Measurements from ENCODE around the gene TRIM62.

Gene TRIM62

DNA sequence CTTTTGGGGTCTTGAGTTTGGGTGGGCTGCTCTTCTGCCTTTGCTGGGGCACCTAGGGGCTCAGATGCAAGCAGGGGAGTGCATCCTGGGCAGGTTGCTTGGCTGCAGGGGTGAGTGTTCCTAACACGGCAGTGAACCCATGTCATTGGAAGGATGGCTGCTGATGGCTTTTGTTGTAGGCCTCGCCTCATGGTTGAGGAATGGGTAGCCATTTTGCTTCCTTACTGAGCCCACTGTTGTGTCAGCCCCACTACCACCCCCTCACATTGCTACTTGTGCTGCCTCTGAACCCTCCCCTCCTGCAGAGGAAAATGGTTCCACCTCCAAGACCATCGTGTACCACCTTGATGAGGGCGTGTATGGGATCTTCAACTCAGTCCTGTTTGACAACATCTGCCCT, 84.1 kb downstream of the TRIM62 start:
- no peak for TF ChIP-seq CTCF (IDR thresholded peaks at IDR 0.05; ENCODE audit: low read depth, low read length)
- H3K4me3 ChIP-seq (ENCODE audit: low read depth, low read length), result no peak overlapping the region

DNA sequence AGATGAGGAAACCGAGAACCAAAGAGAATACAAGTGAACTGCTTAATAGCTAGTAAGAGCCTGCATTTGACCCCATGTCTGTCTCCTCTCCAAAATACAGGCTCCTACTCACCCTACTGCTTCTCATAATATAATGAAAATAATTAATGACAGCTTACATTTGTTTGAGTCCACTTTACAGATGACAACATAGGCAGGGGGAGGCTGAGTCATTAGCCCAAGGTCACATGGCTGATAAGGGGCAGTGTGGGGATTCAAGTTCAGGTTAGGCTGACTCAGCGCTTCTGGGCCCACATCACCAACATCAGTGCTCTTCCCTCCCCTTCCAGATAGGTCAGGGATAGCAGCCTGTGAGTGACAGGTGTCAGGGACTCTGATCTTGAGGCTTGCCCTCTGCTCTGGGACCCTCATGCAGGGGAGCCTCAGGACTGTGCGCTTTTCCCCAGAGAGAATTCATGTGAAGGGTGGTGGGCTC, 84.7 kb downstream of the TRIM62 start:
- H3K4me3 ChIP-seq (ENCODE audit: low read depth, low read length), result no peak overlapping the region

GRCh38 chr1:33096363-33097005, 85.4 kb downstream of the TRIM62 start:
- no peak for TF ChIP-seq CTCF (IDR thresholded peaks at IDR 0.05; ENCODE audit: low read depth, low read length)
- H3K4me3 ChIP-seq (ENCODE audit: low read depth, low read length), result no peak overlapping the region

More for the DNA sequence above, 84.7 kb downstream of the TRIM62 start:
- TF ChIP-seq CTCF (IDR thresholded peaks at IDR 0.05; ENCODE audit: low read depth, low read length), result no peak

All from WI38 (cell line).